ENCODE results near the gene TMEM108. TPM values are rescaled to one million over a fixed set of nuclear protein-coding genes. Genes with fewer than 3 reads are reported as not detected.

TMEM108 gene
- total RNA-seq, 1 experiment from 2014 or later = 9.4 TPM

- DNase-seq (ENCODE audit: low read depth) = no peak
Measured at GRCh38 chr3:133162670-133163305, 124.6 kb downstream of the TMEM108 start.

- no peak for DNase-seq (ENCODE audit: low read depth)
Measured at GRCh38 chr3:133167340-133168024, 129.3 kb downstream of the TMEM108 start.

DNA sequence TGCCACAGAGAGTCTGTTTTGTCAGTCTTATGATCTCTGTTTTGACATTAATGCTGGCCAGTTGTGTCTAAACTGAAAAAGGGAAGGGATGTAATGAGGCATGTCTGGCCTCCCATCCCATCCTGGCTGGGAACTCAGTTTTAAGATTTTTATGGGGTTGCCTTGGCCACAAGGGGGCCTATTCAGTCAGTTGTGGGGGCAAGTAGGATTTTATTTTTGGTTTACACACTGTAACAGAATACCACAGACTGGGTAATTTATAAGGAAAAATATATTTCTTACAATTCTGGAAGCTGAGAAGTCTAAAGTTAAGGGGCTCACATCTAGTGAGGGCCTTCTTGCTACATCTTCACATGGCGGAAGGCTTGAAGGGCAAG, 129.8 kb downstream of the TMEM108 start:
- DNase-seq (ENCODE audit: low read depth) = no peak

DNA sequence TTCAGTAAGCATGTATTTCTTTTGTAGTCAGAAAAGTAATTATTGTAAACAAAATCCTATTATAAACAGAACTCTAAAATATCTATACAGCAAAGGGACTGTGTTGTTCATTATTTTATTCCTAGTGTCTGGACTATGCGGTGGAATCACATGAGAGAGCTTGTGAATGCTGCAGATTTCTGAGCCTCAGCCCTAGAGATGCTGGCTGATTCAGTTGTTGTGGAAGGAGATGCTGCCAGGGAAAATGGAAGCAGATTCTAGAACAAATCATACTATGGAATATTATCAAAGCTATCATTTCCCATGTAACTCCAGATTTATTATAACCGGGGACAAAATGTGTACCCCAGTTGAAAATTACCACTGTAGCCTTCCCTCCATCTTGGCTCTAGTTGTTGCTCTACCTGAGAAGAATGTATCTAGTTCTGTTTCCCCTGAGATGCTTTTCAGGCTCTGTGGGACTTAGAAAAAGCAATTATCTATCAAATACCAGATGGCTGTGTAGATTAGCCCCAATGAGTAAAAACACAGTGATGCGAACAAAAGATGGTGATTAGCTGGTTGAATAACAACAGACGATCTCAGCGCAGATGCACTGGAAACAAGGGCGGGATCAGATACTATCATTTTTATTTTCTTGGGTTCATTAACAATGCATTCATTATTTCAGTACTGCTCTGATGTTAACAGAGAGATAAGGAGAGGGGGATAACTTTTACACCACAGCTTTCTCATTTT, 131.3 kb downstream of the TMEM108 start:
- no peak for DNase-seq (ENCODE audit: low read depth)

DNA sequence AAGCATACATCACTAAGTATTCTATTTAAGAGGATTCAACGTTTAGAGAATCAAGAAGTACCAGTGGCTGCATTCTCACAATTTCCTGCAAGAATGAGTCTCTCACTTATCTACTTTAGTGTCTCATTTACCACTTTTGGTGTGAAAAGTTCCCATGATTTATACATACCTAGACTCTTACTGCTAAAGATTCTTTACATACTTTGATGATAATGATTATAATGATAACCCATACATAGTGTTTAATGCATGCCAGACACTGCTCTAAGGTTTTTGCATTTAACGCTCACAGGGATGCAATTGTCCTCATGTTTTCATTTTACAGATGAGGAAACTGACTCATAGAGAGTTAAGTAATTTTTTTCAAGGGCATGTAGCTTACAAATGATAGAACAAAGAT, 133.6 kb downstream of the TMEM108 start:
- DNase-seq (ENCODE audit: low read depth) = no peak

- DNase-seq (ENCODE audit: low read depth) = no peak
Measured at GRCh38 chr3:133181392-133182150, 143.4 kb downstream of the TMEM108 start.

DNA sequence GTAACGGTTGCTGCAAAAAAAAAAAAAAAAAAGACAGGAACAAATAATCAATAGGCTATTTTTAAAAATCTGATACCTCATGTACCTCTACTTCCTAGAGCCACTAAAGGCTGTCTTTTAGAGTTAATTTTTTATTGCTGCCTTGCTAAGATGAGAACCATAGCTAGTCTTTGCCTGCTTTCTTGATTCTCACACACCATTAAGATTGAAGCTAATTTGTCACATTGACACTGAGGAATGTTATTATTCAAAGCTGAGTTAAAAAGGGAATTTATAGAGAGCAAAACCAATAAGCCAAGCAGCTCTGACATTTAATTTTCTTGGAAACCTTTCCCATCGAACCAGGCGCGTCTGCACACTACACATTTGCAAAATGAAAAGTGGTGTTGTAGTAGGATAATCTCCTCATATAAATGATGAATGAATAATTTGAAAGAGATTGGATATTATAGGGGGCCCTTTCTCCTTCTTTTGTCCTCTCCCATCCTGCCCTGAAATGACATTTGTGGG, 149.7 kb downstream of the TMEM108 start:
- DNase-seq (ENCODE audit: low read depth) = no peak

- no peak for DNase-seq (ENCODE audit: low read depth)
Measured at GRCh38 chr3:133188996-133189395, 150.8 kb downstream of the TMEM108 start.

DNA sequence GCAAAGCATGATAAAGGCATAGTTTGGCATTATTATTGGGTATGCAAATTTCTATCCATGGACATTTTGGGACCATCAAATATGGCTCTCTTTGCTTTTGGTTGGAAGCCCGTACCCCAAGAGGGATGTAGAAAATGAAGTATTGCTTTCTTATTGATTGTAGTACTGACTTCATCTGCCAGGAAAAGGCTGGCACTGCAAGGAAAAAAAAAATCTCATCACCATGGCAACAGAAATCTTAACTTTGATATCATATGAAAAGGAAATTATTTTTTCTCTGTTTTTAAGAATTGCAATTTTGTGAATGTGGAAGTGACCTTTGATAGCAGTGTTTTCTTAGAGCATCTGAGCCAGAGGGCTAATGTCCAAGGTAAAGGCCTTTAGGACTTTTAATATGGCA, 151.7 kb downstream of the TMEM108 start:
- no peak for DNase-seq (ENCODE audit: low read depth)

DNA sequence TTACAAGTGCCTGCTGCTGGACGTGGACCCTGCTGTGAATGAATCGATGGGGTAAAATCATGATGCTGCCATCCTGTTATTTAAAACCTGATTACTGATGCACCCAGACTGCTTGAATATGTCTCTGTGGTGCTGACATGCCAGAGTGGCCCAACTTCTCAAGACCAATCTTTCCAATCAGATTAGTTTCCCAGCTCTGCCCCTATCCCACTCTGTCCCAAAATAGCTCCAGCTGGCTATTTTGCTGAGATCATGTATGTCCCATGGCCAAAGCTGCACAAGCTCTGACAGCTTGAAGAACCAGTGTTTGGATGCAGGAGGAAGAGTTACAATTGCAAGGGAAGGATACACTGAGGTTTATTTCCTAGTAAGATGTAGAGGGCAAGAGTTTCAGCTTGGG, 153.6 kb downstream of the TMEM108 start:
- no peak for DNase-seq (ENCODE audit: low read depth)

- no peak for DNase-seq (ENCODE audit: low read depth)
Measured at GRCh38 chr3:133192363-133192945, 154.3 kb downstream of the TMEM108 start.

DNA sequence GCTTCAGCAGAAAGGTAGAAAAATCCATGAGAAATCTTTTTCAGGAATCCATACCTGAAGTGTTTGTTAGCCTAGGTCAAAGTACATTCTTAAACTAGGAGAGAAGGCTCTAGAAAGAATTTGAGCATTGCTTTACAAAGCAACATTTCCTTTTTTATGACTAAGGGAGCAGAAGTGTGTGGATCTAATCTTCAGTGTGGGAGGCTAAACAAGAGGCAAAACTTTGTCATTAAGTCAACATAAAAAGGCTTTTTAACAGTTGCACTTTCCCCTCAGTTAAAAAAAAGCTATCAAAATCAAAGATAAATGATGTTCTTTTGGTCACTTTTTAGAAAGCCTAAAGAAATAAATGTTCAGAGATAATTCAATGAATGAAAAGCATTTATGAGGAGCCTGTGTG, 154.8 kb downstream of the TMEM108 start:
- DNase-seq (ENCODE audit: low read depth) = no peak

- no peak for DNase-seq (ENCODE audit: low read depth)
Measured at GRCh38 chr3:133196527-133196926, 158.3 kb downstream of the TMEM108 start.

DNA sequence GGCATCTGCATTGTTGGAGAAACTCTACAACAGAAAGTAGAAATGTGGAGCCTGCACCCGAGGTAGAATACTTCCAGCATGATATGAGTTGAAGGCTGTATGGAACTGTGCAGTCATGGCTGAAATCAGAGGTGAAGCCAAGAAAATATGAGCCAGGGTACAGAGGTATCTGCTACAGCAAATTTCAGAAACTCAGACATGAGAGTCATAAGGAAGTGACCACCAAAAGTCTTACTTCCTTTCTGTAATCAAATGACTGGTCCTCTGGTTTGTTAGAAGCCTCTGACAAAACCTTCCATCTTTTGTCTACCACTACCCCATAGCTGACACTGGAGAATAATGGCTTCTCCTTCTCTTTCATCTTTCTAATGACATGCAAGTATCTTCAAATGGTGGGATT, 159.4 kb downstream of the TMEM108 start:
- no peak for DNase-seq (ENCODE audit: low read depth)

DNA sequence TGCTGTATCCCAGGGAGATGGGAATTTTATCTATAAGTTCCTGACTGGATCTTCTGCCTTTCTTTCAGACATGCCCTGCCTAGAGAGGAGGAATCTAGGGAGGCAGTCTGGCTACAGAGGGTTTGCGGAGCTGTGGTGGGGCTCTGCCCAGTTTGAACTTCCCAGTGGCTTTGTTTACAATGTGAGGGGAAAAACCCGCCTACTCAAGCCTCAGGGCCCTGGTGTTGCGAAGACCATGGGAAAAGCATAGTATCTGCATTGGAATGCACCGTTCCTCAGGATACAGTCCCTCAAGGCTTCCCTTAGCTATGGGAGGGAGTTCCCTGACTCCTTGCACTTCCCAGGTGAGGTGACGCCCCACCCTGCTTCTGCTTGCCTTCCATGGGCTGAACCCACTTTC, 168.7 kb downstream of the TMEM108 start:
- DNase-seq (ENCODE audit: low read depth) = no peak

- DNase-seq (ENCODE audit: low read depth) = peak; percentile 15
Measured at GRCh38 chr3:133208184-133208583, 170.0 kb downstream of the TMEM108 start.

GRCh38 chr3:133209871-133210550, 171.8 kb downstream of the TMEM108 start:
- DNase-seq (ENCODE audit: low read depth) = peak; percentile 80

- no peak for DNase-seq (ENCODE audit: low read depth)
Measured at GRCh38 chr3:133210656-133211055, 172.5 kb downstream of the TMEM108 start.

GRCh38 chr3:133211449-133211848, 173.3 kb downstream of the TMEM108 start:
- peak; percentile 68 for DNase-seq (ENCODE audit: low read depth)

- no peak for DNase-seq (ENCODE audit: low read depth)
Measured at GRCh38 chr3:133211856-133212255, 173.7 kb downstream of the TMEM108 start.

DNA sequence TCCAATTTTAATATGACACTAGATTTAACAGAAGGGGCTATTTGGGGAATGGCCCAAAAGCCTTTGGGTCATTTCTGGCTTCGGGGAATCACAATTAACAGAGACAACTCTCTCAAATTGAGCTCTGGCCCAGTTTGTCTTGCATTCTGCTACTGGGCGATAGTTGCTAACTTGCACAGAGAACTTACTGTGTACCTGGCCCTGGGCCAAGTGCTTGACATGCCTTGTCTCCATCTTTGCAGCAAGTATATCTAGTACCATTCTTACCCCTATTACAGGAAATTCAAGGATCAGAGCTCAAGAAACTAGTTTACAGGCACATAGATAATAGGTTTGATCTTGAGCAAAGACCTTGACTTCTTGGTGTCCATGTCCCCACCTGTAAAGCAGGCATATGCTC, 175.7 kb downstream of the TMEM108 start:
- DNase-seq (ENCODE audit: low read depth) = no peak

Data from LHCN-M2 (cell line).